ENCODE measurements around the gene PEAK3.

PEAK3 gene

GRCh38 chr19:2296141-2296540 is 14.2 kb upstream of the PEAK3 start:
- TF ChIP-seq CTCF (IDR thresholded peaks at IDR 0.05; ENCODE audit: insufficient read depth, missing control alignments): no peak
- DNase-seq (ENCODE audit: insufficient read length, low spot score) (no peak), FAIRE-seq (no peak)

DNA sequence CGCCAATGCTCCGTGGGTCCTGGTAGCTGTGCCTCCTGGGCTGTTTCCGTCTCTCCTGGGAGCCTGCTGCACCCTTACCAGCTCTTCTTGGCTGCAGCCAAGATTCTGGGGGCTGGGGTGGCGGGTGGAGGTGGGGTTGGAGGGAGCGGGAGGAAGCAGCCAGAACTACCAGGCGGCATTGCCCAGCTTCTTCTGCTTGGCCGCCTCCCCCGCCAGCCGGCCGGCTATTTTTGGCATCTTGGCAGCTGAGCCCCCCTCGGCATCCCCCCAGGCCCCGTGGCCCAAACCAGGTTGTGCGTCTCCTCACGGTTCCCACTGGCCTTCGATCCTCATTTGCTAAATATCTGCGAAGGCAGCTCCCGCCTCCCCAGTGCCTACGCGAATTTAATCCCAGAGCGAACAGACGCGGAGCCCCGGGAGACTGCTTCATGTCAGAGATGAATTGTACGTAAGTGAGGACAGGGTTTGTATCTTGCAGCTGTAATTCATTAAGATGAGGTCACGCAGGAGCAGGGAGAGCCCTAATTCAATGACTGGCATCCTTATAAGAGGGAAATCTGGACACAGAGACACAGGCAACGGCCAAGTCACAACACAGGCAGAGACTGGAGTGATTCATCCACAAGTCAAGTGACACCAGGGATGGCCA is 12.8 kb upstream of the PEAK3 start:
- no peak for FAIRE-seq
- TF ChIP-seq CTCF (IDR thresholded peaks at IDR 0.05; ENCODE audit: insufficient read depth, missing control alignments): no peak
- DNase-seq (ENCODE audit: insufficient read length, low spot score): peak; percentile 82

DNA sequence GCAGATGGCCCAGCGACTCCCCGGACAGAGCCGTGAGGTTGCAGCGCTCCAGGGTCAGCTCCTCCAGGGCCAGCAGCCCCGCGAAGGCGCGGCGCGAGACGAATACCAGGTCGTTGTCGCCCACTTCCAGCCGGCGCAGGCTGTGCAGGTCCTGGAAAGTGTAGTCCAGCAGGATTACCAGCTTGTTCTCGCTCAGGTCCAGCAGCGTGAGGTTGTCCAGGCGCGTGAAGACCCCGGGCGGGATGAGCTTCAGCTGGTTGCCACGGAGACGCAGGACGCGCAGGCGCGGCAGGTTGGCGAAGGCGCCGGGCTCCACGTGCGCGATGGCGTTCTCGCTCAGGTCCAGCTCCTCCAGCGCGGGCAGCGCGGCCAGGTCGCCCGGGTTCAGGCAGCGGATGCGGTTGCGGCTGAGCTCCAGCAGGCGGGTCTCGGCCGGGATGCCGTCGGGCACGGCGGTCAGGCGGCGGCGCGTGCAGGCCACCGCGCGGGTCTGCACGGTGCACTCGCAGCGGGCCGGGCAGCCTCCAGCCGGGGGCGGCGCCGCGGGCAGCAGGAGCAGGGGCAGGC is 9.3 kb upstream of the PEAK3 start:
- DNase-seq (ENCODE audit: insufficient read length, low spot score): no peak
- FAIRE-seq: no peak
- no peak for TF ChIP-seq CTCF (IDR thresholded peaks at IDR 0.05; ENCODE audit: insufficient read depth, missing control alignments)

- TF ChIP-seq CTCF (IDR thresholded peaks at IDR 0.05; ENCODE audit: insufficient read depth, missing control alignments): no peak
- DNase-seq (ENCODE audit: insufficient read length, low spot score): no peak
- FAIRE-seq: no peak
Observed at GRCh38 chr19:2290441-2291184, 8.6 kb upstream of the PEAK3 start.

DNA sequence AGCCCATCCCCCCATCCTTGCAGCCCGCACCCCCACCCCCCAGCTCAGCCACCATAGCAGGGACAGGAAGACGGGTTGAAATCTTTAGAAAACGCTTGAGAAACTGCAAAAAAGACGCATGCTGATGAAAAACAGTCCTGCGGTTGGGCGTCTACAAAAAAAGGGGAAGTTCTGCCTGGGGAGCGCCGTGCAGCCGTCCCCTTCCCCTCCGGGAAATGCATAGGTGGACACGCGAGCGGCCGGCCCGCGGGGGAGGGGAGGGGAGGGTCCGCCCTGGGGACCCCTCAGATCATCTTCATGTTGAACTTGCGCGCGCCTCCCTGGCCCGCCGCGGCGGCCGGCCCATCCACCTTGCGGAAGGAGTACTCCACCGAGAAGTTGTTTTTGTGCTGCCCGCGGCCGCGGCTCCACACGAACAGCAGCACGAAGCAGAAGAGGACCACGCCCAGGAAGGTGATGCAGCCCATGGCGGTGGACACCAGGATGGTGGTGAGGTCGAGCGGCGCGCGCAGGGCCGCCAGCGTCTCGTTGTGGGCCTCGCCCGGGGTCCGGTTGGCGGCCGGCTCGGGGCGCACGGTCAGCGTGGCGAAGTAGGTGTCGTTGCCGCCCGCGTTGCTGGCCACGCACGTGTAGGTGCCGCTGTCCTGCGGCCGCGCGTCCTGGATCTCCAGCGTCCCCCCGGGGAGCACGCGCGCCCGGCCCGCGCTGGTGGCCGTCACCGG is 7.9 kb upstream of the PEAK3 start:
- no peak for TF ChIP-seq CTCF (IDR thresholded peaks at IDR 0.05; ENCODE audit: insufficient read depth, missing control alignments)
- FAIRE-seq: no peak
- no peak for DNase-seq (ENCODE audit: insufficient read length, low spot score)

- no peak for FAIRE-seq
Observed at GRCh38 chr19:2288818-2289713, 7.1 kb upstream of the PEAK3 start.

More at GRCh38 chr19:2288818-2289713, 7.1 kb upstream of the PEAK3 start:
- no peak for DNase-seq (ENCODE audit: insufficient read length, low spot score)
- no peak for TF ChIP-seq CTCF (IDR thresholded peaks at IDR 0.05; ENCODE audit: insufficient read depth, missing control alignments)

Measured in D721Med (cell line).